ENCODE results near the gene SERPINB12. TPM values are rescaled to one million over a fixed set of nuclear protein-coding genes. Genes with fewer than 3 reads are reported as not detected.

Gene SERPINB12
- total and polyA plus RNA-seq, 2 of the 4 experiments (the other 2 are of a cell fraction) = not detected

DNA sequence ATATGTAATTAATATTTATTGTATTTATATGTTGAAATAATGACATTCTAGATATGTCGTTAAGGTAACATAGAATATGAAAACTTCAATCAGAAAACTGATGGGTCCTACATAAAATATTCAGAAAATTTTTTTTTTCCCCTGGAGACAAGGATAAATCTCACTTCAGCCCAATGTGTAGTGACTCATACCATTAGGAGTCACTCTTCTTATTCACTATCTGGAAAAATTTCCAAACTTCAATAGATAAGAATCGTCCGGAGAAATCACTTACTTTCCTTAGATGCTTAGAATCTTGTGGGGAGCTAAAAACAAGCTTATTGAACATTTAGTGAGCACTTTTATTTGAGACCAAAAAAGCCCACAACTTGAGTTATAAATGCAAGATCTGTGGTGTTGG lies 49.6 kb downstream of the SERPINB12 start:
- Histone ChIP-seq H2AK5ac (ENCODE audit: low read depth, low read length) (no peak overlapping the region), H3K9me1 (ENCODE audit: insufficient read depth, low read length) (no peaks in the 10 kb centered on the region), H4K20me1 (ENCODE audit: insufficient read depth, low read length) (no peaks in the 10 kb centered on the region), H2AFZ (replicated peaks; ENCODE audit: low read length, poor library complexity) (no peak overlapping the region), H2BK20ac (ENCODE audit: low read depth, low read length) (no peak overlapping the region), H4K5ac (ENCODE audit: low read depth, low read length) (no peak overlapping the region), H2BK15ac (ENCODE audit: low read depth, low read length) (no peak overlapping the region), H3K9me3 (ENCODE audit: control insufficient read depth, insufficient read depth, low read length) (no peaks in the 10 kb centered on the region; the same call in 1 of the 2 replicates), H3K27me3 (ENCODE audit: control insufficient read depth, insufficient read depth, low read length) (peaks cover 9% of the 10 kb centered on the region; the same call in 1 of the 2 replicates), H3K36me3 (ENCODE audit: control insufficient read depth, insufficient read depth, low read length) (no peaks in the 10 kb centered on the region), H3K79me1 (ENCODE audit: low read depth in 1 of 2, low read length in 2 of 2) (no peaks in the 10 kb centered on the region), H3K18ac (ENCODE audit: low read depth, low read length) (no peak overlapping the region), H3K4me2 (ENCODE audit: low read depth, low read length) (no peak overlapping the region), H3K4ac (ENCODE audit: low read depth, low read length) (no peak overlapping the region), H4K8ac (ENCODE audit: low read depth in 2 of 2, low read length in 2 of 2) (no peak overlapping the region), H3K56ac (ENCODE audit: extremely low read depth, insufficient read depth, low read length) (no peak overlapping the region), H2BK5ac (ENCODE audit: low read depth, low read length, poor library complexity, severe bottlenecking) (no peak overlapping the region), H3K23ac (ENCODE audit: low read depth, low read length) (no peak overlapping the region), H2BK120ac (ENCODE audit: low read depth, low read length) (no peak overlapping the region), H2AK9ac (replicated peaks; ENCODE audit: low read depth, low read length, poor library complexity) (no peak overlapping the region), H3K9ac (ENCODE audit: low read depth, low read length) (no peak overlapping the region), H4K91ac (ENCODE audit: insufficient read depth, low read depth, low read length) (no peak overlapping the region), H3K4me3 (ENCODE audit: insufficient read depth, low read depth, low read length) (no peak overlapping the region), H3K14ac (replicated peaks; ENCODE audit: low read depth, low read length) (no peak overlapping the region), H3K4me1 (ENCODE audit: control insufficient read depth, insufficient read depth, low read length) (no peaks in the 10 kb centered on the region), H3K27ac (ENCODE audit: insufficient read depth, low read length) (no peak overlapping the region)
- CTCF ChIA-PET = no interaction called here
- no TSS peak for BruUV-seq (replicated peaks)
- POLR2A ChIA-PET (ENCODE audit: unreplicated experiment) = no interaction called here
- intact Hi-C loops (cut with micrococcal nuclease) = no loop called here
- dilution Hi-C loops (cut with HindIII; ENCODE audit: low sequenced_read_pairs, unreplicated experiment) = no loop called here
- no peak for ATAC-seq (ENCODE audit: low read depth)
- WGBS, 2 experiments (ENCODE audit: extremely low coverage in 2 of 2, insufficient read length in 1 of 2) = no CpG with 5 or more reads among the region's 3 CpGs
- in situ Hi-C loops (cut with MboI; ENCODE audit: low sequenced_read_pairs) = no loop called here
- DNase-seq = no peak
- no peak for TF ChIP-seq BHLHE40 (IDR thresholded peaks at IDR 0.05; ENCODE audit: low read depth, low read length)
- TF ChIP-seq MAFK (IDR thresholded peaks at IDR 0.05; ENCODE audit: low read depth, low read length) = no peak
- TF ChIP-seq RFX5 (IDR thresholded peaks at IDR 0.05; ENCODE audit: low read depth, low read length) = no peak
- no peak for TF ChIP-seq SMC3 (IDR thresholded peaks at IDR 0.05; ENCODE audit: low read depth, low read length)
- no peak for TF ChIP-seq NFE2L2 (IDR thresholded peaks at IDR 0.05; ENCODE audit: low read depth, low read length)
- TF ChIP-seq MAZ (IDR thresholded peaks at IDR 0.05; ENCODE audit: borderline replicate concordance, low read depth, low read length) = no peak
- no peak for TF ChIP-seq POLR2A (IDR thresholded peaks at IDR 0.05; ENCODE audit: low read depth, low read length)
- no peak for TF ChIP-seq RAD21 (IDR thresholded peaks at IDR 0.05; ENCODE audit: low read length)
- no peak for TF ChIP-seq MXI1 (IDR thresholded peaks at IDR 0.05; ENCODE audit: borderline replicate concordance, low read depth, low read length)
- TF ChIP-seq CHD1 (IDR thresholded peaks at IDR 0.05; ENCODE audit: low read depth, low read length) = no peak

Measured in IMR-90 (cell line).